HG03378 (cell line): Measurements from ENCODE around the gene C19orf73.
"Not testable (repeated sequence)": the region's sequence is repeated elsewhere in the genome, so short reads cannot be mapped to it uniquely, and the experiment has no call there.

Source experiments
- ATAC-seq: cut with Tn5 transposase; IDR thresholded peaks from one replicate; pipeline ENCODE4 v1.9.1; 2021; ENCODE audit warnings: mild to moderate bottlenecking, moderate library complexity; ENCODE audit not compliant: unreplicated experiment

Gene C19orf73

DNA sequence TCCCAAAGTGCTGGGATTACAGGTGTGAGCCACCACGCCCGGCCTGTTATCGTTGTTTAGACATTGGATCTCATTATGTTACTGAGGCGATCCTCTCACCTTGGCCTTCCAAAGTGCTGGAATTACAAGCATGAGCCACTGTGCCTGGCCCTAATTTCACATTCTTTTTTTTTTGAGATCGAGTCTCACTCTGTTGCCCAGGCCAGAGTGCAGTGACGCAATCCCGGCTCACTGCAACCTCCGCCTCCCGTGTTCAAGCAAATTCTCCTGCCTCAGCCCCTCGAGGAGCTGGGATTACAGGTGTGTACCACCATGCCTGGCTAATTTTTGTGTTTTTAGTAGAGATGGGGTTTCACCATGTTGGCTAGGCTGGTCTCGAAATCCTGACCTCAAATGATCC, 4.3 kb upstream of the C19orf73 start:
- ATAC-seq: not testable (repeated sequence)

- not testable (repeated sequence) for ATAC-seq
Measured at GRCh38 chr19:49121841-49122240, 2.9 kb upstream of the C19orf73 start.

DNA sequence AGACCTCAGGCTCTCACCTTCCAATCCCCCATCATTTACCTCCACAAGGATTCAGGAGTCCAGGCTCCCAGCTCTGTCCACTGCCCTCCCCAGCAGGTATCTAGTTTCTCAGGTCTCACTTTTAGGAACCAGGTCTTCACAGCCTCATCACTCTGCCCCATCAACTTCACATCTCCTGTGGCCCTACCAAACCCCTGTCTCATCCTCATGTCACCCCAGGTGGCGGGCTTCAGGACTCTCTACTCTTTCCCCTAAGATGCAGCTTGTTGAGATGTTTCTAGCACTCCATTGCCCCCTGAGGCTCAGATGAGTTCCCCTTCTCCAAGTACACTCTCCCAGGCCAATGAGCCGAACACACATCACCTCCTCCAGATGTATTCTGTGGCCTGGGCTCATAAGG, 1.9 kb upstream of the C19orf73 start:
- no peak for ATAC-seq

DNA sequence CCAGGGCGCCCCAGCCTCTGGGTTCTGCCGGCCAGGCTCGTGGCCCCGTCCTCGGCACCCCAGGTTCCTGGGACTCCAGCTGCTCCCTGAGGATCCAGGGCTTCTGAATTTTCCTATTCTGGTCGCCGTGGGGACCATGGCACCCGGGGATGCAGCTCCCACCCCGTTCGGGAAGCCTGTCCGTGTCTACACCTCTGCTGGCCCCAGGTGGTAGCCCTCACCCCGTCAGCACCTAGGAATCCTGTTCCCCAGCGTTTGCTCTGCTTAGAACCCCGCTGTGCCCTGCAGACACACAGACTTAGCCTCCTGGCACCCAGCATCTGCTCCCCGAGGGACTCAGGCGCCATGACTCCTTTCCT, 1.4 kb upstream of the C19orf73 start:
- no peak for ATAC-seq

- ATAC-seq: no peak
Measured at GRCh38 chr19:49119411-49120324, 725 bp upstream of the C19orf73 start, which contains the start of gene PPFIA3. PPFIA3 (plus strand) TSS chr19:49119544; CDS start chr19:49127874, 8,330 bp downstream.

- no peak for ATAC-seq
Measured at GRCh38 chr19:49117677-49118564, 1.0 kb downstream of the C19orf73 start.

DNA sequence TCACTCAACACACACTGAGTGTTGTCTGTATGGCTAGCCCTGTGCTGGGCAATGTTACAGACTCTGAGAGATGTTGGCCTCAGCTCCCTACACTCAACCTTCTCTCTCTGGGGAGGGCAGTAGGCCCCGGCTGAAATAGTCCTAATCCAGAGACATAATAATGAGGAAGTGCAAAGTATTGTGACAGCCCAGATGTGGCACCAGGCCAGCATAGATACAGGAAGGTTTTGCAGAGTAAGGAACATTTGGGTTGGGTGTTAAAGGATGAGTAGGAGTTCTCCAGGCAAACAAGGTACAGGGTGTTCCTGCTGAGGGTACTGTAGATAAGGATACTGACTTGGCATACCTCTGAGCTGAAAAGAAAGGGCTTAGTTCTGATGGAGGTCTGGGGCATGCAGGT, 2.4 kb downstream of the C19orf73 start:
- ATAC-seq: no peak

DNA sequence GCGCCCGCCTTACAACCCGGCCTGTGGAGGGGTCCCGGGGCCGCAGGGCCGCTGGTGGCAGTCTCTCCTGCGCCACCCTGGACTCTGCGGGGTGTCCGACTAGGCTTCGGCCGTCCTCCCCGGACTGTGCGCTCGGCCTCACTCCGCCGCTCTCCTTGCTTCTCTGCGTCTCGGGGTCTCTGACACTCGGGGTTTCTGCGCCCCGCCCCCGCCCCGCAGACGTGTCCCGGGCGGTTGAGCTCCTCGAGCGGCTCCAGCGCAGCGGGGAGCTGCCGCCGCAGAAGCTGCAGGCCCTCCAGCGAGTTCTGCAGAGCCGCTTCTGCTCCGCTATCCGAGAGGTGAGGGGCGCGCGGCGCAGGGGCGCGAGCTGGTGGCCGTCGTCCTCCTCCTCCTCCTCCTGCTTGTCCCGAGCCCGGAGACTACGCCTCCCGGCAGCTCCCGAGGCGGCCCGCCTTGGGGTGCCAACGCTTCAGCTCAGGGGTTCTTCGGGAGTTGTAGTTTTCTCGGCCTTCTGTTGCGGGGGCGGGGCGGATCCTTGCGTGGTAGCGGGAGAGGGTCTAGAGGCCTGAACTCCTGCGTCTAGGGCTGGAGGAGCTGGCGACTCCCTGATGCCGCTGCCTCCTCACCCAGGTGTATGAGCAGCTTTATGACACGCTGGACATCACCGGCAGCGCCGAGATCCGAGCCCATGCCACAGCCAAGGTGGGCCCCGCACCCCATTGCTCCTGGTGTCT, 4.1 kb downstream of the C19orf73 start:
- no peak for ATAC-seq

GRCh38 chr19:49113762-49114629, 4.9 kb downstream of the C19orf73 start, which contains the start of gene LIN7B:
LIN7B (plus strand) TSS chr19:49114370; CDS start chr19:49114405, 35 bp downstream.
- no peak for ATAC-seq

DNA sequence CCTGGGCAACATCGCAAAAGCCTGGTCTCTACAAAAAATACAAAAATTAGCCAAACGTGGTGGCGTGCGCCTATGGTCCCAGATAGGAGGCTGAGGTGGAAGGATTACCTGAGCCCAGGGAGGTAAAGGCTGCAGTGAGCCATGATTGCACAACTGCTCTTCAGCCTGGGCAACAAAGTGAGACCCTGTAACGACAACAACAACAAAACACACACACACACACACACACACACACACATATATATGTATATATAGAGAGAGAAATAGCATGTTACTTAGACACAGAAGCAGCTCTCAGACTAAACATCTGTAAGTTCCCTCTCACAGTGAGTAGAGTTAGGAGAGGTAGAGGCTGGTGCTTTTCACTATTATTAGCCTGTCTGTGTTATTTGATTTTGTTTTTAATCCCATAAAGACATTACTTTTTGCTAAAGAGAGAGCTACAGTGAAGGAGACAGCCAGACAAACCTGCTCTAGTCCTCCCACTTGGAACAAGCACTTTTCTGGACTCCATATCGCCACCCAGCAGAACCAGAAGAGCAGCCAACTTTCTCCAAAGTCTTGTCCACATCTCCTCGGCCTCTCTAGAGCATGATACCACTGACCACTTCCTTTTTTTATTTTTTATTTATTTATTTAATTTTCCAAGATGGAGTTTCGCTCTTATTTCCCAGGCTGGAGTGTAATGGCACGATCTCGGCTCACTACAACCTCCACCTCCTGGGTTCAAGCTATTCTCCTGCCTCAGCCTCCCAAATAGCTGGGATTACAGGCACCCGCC, 7.5 kb downstream of the C19orf73 start:
- no peak for ATAC-seq

DNA sequence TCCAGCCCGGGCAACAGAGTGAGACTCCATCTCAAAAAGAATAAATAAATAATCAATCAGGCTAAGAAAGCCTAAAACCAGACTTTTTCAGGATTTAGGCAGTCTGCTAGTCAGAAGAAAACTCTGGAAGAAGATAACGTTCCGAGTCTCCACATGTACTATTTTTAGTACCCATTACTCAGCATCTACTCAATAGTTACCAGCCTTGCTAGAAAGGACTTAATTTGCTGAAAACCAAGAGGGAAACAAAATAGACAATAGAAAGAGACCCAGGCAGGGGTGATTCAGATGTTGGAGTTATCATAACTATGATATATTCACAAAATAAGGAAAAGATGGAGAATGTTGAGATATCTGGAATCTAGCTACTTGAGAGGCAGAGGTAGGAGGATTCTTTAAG, 8.4 kb downstream of the C19orf73 start:
- no peak for ATAC-seq

DNA sequence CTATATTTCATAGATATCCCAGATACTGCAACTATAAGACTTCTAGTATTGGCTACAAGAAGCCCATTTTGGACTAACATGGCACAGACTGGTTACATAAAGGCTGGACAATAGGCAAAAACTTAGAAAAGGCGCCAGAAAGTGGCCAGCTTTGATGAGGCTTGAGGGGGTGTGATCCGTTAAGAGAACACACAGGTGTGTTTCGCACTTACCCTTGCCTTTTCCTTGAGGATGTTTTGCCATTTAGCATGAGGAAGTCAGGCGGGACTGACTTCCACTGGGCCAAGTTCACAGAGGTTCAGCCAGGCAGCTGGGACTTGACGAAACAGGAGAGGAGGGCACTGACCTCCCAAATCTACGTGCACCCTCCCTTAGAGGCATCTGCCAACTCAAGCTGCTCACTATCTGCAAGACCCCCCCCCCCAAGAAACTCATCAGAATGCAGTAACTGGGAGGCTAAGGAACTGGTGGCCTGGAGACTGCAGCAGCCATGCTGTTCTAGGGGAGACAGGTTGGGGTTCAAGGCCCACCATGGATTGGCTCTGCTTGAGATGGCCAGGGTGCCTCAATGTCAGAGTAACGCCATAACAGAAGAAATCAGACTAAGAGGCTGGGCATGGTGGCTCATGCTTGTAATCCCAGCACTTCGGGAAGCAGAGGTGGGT, 9.2 kb downstream of the C19orf73 start:
- no peak for ATAC-seq

DNA sequence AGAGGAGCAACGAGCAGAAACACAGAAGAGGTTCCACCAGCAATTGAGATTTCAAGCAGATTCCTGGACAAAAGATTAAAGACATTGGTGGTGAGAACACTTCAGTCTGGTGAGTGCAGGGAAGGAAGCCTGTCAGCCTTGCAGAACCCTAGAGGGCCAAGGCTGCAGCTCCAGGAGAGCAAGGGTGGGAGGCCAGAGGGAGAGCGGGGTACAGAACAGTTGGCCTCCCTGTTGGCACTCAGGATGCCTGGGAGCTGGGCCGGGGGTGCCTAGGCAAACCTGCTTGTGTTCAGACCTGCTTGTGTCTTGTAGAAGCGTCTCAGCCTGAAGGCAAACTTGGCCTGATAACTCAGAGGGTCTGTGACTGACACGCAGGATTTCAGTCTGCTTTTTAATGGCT, 9.9 kb downstream of the C19orf73 start:
- no peak for ATAC-seq

- no peak for ATAC-seq
Measured at GRCh38 chr19:49107625-49108459, 11.1 kb downstream of the C19orf73 start.

GRCh38 chr19:49106648-49107135, 12.3 kb downstream of the C19orf73 start:
- no peak for ATAC-seq

DNA sequence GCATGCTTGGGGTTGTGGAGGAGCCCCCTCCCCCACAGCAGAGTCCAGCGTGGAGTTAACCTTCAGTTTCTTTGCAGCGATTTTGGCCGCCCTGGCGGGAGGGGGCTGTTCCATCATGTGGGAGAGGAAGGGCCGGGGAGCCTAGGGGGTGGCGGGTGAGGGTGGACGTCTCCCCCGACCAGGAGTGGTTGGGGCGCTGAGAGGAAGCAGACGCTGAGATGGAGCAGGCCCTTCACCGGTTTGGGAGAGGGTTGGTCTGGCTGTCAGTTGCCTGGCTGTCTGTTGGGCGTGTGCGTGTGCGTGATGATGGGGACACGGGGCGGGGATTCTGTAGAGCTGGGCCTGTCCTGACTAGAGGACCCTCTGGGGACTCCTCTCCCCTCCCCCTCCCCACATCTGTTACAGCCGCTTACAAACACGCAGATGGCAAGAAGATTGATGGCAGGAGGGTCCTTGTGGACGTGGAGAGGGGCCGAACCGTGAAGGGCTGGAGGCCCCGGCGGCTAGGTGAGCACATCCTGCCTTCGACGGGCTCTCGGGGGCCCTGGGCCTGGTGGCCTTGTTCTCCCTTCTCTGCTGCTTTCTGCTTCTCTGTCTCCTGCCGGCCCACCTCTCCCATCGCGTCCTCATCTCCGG, 14.6 kb downstream of the C19orf73 start:
- no peak for ATAC-seq
